Epithelial cell of proximal tubule (primary cell): ENCODE data around the gene PARP15. TPM values are rescaled to one million over a fixed set of nuclear protein-coding genes. Genes with fewer than 3 reads are reported as not detected.

Source experiments
- DNase-seq: peaks from one replicate; pipeline ENCODE4 v3.0.0-alpha.2; 2011; ENCODE audit warnings: low read depth
- H3K4me3 ChIP-seq: 2 replicates; pipeline ENCODE4 v1.5.1; 2011; ENCODE audit warnings: low read depth, mild to moderate bottlenecking, low read length
- total RNA-seq: library from RNA; depleted of rRNA; stranded (reverse); fragments of >200 nt; gene quantifications from 2 replicates; pipeline ENCODE4 v1.2.3, GENCODE V29; 2015
- TF ChIP-seq, protein P1 (sequence below): conservative IDR thresholded peaks from 2 replicates; pipeline ENCODE4 v1.5.1; 2012; ENCODE audit warnings: low read depth, mild to moderate bottlenecking, low read length

The PARP15 gene
- total RNA-seq, 1 donor from 2014 or later = not detected

DNA sequence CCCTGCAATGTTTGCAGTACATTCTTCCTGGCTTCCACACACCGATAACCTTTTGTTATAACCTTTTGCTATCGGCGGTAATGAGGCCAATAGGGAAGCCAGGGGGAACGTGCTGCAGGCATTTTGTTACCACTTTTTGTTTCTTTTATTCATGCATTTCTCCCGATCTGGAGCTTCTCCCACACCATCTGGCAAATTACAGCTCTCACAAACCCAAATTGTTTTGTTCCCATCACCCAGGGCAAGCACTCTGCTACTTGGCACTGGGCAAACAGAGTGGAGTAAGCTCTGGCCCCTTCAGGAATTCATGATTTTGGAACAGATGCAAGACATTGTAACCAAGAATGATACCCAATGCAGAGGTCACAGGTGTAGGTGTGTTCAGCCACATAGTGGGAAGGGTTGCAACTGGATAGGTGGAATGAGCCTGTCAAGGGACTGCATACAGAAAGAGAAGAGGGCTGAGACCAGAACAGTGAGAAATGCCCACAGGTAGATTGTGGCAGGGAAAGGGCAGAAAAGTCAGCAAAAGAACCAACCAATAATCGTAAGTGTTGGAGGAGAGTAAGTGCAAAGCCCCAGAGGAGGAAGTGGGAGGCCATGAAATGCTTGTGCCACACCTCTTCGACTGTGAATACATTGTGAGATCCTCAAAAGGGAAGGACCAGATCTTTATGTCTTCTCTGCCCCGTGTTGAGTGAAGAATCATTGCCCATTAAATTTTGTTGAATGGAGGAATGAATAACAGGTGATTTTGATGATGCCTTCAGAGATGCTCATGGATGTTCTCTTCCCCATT is 45.8 kb downstream of the PARP15 start:
- DNase-seq = no peak
- TF ChIP-seq, protein P1, sequence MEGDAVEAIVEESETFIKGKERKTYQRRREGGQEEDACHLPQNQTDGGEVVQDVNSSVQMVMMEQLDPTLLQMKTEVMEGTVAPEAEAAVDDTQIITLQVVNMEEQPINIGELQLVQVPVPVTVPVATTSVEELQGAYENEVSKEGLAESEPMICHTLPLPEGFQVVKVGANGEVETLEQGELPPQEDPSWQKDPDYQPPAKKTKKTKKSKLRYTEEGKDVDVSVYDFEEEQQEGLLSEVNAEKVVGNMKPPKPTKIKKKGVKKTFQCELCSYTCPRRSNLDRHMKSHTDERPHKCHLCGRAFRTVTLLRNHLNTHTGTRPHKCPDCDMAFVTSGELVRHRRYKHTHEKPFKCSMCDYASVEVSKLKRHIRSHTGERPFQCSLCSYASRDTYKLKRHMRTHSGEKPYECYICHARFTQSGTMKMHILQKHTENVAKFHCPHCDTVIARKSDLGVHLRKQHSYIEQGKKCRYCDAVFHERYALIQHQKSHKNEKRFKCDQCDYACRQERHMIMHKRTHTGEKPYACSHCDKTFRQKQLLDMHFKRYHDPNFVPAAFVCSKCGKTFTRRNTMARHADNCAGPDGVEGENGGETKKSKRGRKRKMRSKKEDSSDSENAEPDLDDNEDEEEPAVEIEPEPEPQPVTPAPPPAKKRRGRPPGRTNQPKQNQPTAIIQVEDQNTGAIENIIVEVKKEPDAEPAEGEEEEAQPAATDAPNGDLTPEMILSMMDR = no peak

DNA sequence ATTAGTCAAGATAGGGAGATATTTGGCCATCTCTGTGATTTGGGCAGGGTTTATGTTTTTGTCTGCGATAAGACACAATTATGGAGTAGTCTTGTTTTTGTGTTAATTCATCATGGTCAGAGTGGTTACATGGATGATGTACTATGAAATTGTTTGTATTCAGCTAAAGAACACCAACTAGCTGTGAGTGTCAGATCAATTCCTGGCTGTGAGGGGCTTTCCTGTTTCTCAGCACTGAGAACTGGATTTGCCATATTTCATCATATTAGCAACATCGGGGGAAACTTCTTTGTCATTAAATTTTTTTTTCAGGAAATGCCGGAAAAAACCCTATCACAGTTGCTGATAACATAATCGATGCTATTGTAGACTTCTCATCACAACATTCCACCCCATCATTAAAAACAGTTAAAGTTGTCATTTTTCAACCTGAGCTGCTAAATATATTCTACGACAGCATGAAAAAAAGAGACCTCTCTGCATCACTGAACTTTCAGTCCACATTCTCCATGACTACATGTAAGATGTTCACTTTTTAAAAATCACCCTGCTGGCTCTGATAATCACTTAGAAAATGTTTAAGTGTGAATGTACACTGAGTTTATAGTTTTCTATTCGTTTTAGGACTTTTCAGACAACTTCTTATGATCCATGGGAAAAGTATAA is 49.2 kb downstream of the PARP15 start:
- H3K4me3 ChIP-seq = no peak overlapping the region
- DNase-seq = no peak
- TF ChIP-seq, protein P1 = no peak

More for the DNA sequence above, 45.8 kb downstream of the PARP15 start:
- H3K4me3 ChIP-seq = no peak overlapping the region

DNA sequence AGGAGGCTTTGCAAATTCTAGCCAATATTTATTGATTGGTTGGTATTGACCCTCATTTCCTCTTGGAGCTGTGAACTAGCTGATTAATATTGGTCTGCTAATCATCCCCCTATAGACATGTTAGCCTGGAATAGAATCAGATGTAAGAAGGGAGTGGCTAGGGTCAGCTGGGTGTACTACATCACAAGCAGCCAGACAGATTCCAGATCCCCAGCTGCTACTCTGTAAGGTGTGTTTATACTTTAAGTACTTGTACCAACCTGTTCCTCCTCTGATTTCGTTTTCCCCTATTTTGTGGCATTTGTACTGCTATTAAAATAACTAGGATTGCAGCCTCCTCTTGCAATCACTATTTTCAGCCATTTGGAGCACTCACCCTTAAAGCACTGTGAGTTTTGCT is 49.9 kb downstream of the PARP15 start:
- H3K4me3 ChIP-seq = no peak overlapping the region
- TF ChIP-seq, protein P1 = no peak
- no peak for DNase-seq

DNA sequence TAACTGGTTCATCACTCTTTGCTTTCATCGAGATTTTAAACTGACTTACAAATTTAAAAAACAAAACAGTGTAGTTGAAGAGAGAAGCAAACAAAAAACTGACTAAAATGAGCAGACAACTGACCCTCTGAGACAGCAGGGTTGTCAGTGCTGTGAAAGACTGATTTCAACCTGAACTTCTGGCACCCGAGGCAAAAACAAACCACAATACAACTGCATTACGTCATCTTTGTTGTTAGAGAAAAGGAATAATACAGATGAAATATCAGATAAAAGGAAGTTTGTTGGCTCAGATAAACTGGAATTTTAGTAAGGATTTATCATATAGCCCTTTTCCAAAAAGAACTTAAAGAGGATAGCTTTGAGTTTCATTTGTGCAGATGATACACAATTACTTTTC is 51.1 kb downstream of the PARP15 start:
- TF ChIP-seq, protein P1 = no peak
- H3K4me3 ChIP-seq = no peak overlapping the region
- no peak for DNase-seq

DNA sequence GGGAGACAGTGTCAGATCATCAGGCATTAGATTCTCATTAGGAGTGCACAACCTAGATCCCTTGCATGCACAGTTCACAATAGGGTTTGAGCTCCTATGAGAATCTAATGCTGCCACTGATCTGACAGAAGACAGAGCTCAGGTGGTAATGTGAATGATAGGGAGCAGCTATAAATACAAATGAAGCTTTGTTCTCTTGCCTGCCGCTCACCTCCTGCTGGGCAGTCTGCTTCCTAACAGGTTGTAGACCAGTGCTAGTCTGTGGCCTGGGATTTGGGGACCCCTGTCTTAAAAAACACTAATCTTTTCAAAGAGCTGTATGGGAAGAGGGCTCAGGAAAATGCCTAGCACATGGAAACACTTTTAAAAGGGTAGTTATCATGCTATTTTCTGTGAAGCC is 52.3 kb downstream of the PARP15 start:
- TF ChIP-seq, protein P1 = no peak
- no peak overlapping the region for H3K4me3 ChIP-seq
- DNase-seq = no peak

DNA sequence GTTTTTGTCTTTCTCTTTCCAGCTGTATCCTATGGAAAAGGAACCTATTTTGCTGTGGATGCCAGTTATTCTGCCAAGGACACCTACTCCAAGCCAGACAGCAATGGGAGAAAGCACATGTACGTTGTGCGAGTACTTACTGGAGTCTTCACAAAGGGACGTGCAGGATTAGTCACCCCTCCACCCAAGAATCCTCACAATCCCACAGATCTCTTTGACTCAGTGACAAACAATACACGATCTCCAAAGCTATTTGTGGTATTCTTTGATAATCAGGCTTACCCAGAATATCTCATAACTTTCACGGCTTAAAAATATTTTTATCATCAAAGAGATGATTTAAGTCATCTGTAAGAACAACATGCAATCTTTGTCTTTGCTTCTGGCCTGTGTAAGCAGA is 58.3 kb downstream of the PARP15 start:
- TF ChIP-seq, protein P1 = no peak
- no peak overlapping the region for H3K4me3 ChIP-seq
- DNase-seq = no peak
